Activated naive CD4-positive, alpha-beta T cell treated with anti-CD3 and anti-CD28 coated beads for 36 hours (primary cell): ENCODE data around the gene CAMK2D. TPM values are rescaled to one million over a fixed set of nuclear protein-coding genes. Genes with fewer than 3 reads are reported as not detected.

Experiments used
- CTCF ChIA-PET: fragments of 350-600 bp; sonication (Branson Sonifier 250); formaldehyde crosslinking; loops from one replicate; lab custom pipeline; 2021; ENCODE audit warnings: antibody characterized with exemption; lab: Charles Lee
- DNase-seq: peaks from one replicate; pipeline ENCODE4 v3.0.0-alpha.2; 2020
- H3K27ac Mint-ChIP-seq: one replicate; pipeline ENCODE4 v1.8.0; 2021; ENCODE audit warnings: mild to moderate bottlenecking, mixed read lengths
- H3K27me3 Mint-ChIP-seq: one replicate; pipeline ENCODE4 v1.8.0; 2021; ENCODE audit warnings: low read depth, mixed read lengths
- H3K36me3 Mint-ChIP-seq: one replicate; pipeline ENCODE4 v1.8.0; 2021; ENCODE audit warnings: low read depth, mixed read lengths
- H3K4me1 Mint-ChIP-seq: one replicate; pipeline ENCODE4 v1.8.0; 2021; ENCODE audit warnings: low read depth, mixed read lengths
- H3K4me3 Mint-ChIP-seq: one replicate; pipeline ENCODE4 v1.8.0; 2021; ENCODE audit warnings: mild to moderate bottlenecking, moderate library complexity, mixed read lengths
- H3K9me3 Mint-ChIP-seq: one replicate; pipeline ENCODE4 v1.8.0; 2021; ENCODE audit warnings: mixed read lengths
- intact Hi-C: fragments of 100-400 bp; cut with micrococcal nuclease; formaldehyde crosslinking; loops from one replicate; pipeline ENCODE4 v1.15.1; 2023
- total RNA-seq, 2 experiments: library from RNA; stranded (reverse); gene quantifications; one replicate each; pipeline ENCODE4 v1.2.3, GENCODE V29; 2021

The CAMK2D gene
- total RNA-seq, 2 experiments from 2014 or later = 75.7 to 78.3 TPM

GRCh38 chr4:113474017-113474416, 287.5 kb downstream of the CAMK2D start:
- H3K36me3 Mint-ChIP-seq = peaks cover 56% of the 10 kb centered on the region
- H3K27me3 Mint-ChIP-seq = no peaks in the 10 kb centered on the region
- H3K4me3 Mint-ChIP-seq = no peak overlapping the region
- intact Hi-C loops = loop anchor here (1.0 kb wide), 9 partner anchors 28 to 348 kb away; no protein-coding TSS in a partner anchor
- H3K9me3 Mint-ChIP-seq = peaks cover 11% of the 10 kb centered on the region
- peak; percentile 55 for DNase-seq
- CTCF ChIA-PET = no interaction called here
- peak overlapping the region; percentile 84 for H3K27ac Mint-ChIP-seq
- peaks cover 56% of the 10 kb centered on the region for H3K4me1 Mint-ChIP-seq

GRCh38 chr4:113472864-113473263, 288.7 kb downstream of the CAMK2D start:
- Mint-ChIP-seq H3K27ac (no peak overlapping the region), H3K4me3 (no peak overlapping the region), H3K4me1 (peaks cover 58% of the 10 kb centered on the region), H3K27me3 (no peaks in the 10 kb centered on the region), H3K36me3 (peaks cover 51% of the 10 kb centered on the region), H3K9me3 (peaks cover 10% of the 10 kb centered on the region)
- no peak for DNase-seq
- intact Hi-C loops = no loop called here
- CTCF ChIA-PET = no interaction called here

GRCh38 chr4:113471146-113471860, 290.2 kb downstream of the CAMK2D start:
- peaks cover 52% of the 10 kb centered on the region for H3K4me1 Mint-ChIP-seq
- CTCF ChIA-PET = no interaction called here
- H3K4me3 Mint-ChIP-seq = no peak overlapping the region
- H3K36me3 Mint-ChIP-seq = peaks cover 39% of the 10 kb centered on the region
- H3K27me3 Mint-ChIP-seq = no peaks in the 10 kb centered on the region
- no peak for DNase-seq
- intact Hi-C loops = no loop called here
- peaks cover 2% of the 10 kb centered on the region for H3K9me3 Mint-ChIP-seq
- H3K27ac Mint-ChIP-seq = no peak overlapping the region

- no peaks in the 10 kb centered on the region for H3K27me3 Mint-ChIP-seq
- peaks cover 37% of the 10 kb centered on the region for H3K36me3 Mint-ChIP-seq
- peaks cover 40% of the 10 kb centered on the region for H3K4me1 Mint-ChIP-seq
- no peak overlapping the region for H3K4me3 Mint-ChIP-seq
- DNase-seq = no peak
- H3K9me3 Mint-ChIP-seq = no peaks in the 10 kb centered on the region
- CTCF ChIA-PET = no interaction called here
- intact Hi-C loops = no loop called here
- no peak overlapping the region for H3K27ac Mint-ChIP-seq
These were observed 291.6 kb downstream of the CAMK2D start for GRCh38 chr4:113469926-113470325.

GRCh38 chr4:113469023-113469390, 292.5 kb downstream of the CAMK2D start:
- intact Hi-C loops = no loop called here
- no peak overlapping the region for H3K27ac Mint-ChIP-seq
- CTCF ChIA-PET = no interaction called here
- DNase-seq = no peak
- no peaks in the 10 kb centered on the region for H3K9me3 Mint-ChIP-seq
- H3K4me1 Mint-ChIP-seq = peaks cover 32% of the 10 kb centered on the region
- no peak overlapping the region for H3K4me3 Mint-ChIP-seq
- peaks cover 42% of the 10 kb centered on the region for H3K36me3 Mint-ChIP-seq
- H3K27me3 Mint-ChIP-seq = no peaks in the 10 kb centered on the region

- CTCF ChIA-PET = no interaction called here
These were observed 293.1 kb downstream of the CAMK2D start for GRCh38 chr4:113468165-113469022.

GRCh38 chr4:113467581-113467980, 294.0 kb downstream of the CAMK2D start:
- Mint-ChIP-seq H3K36me3 (peaks cover 40% of the 10 kb centered on the region), H3K4me3 (no peak overlapping the region), H3K27ac (no peak overlapping the region), H3K27me3 (no peaks in the 10 kb centered on the region), H3K9me3 (no peaks in the 10 kb centered on the region), H3K4me1 (peaks cover 26% of the 10 kb centered on the region)
- intact Hi-C loops = no loop called here
- CTCF ChIA-PET = interaction anchor here (1.1 kb wide), 1 partner anchor 113 kb away, joined by 3 read pairs; no protein-coding TSS in a partner anchor
- no peak for DNase-seq

More at GRCh38 chr4:113468165-113469022, 293.1 kb downstream of the CAMK2D start:
- no peaks in the 10 kb centered on the region for H3K27me3 Mint-ChIP-seq
- H3K4me3 Mint-ChIP-seq = no peak overlapping the region
- peak; percentile 56 for DNase-seq
- H3K36me3 Mint-ChIP-seq = peaks cover 42% of the 10 kb centered on the region
- no peaks in the 10 kb centered on the region for H3K9me3 Mint-ChIP-seq
- H3K27ac Mint-ChIP-seq = peak overlapping the region; percentile 26
- H3K4me1 Mint-ChIP-seq = peaks cover 31% of the 10 kb centered on the region
- intact Hi-C loops = loop anchor here (1.0 kb wide), 1 partner anchor 21 kb away; no protein-coding TSS in a partner anchor

- intact Hi-C loops = no loop called here
- no peak for DNase-seq
- Mint-ChIP-seq H3K4me1 (peaks cover 10% of the 10 kb centered on the region), H3K4me3 (no peak overlapping the region), H3K36me3 (peaks cover 36% of the 10 kb centered on the region), H3K27me3 (no peaks in the 10 kb centered on the region), H3K9me3 (no peaks in the 10 kb centered on the region), H3K27ac (no peak overlapping the region)
- CTCF ChIA-PET = no interaction called here
These were observed 299.3 kb downstream of the CAMK2D start for GRCh38 chr4:113462286-113462685.

GRCh38 chr4:113461281-113461680, 300.3 kb downstream of the CAMK2D start:
- DNase-seq = no peak
- Mint-ChIP-seq H3K27me3 (no peaks in the 10 kb centered on the region), H3K27ac (no peak overlapping the region), H3K36me3 (peaks cover 42% of the 10 kb centered on the region), H3K4me1 (peaks cover 10% of the 10 kb centered on the region), H3K9me3 (no peaks in the 10 kb centered on the region), H3K4me3 (no peak overlapping the region)
- intact Hi-C loops = no loop called here
- CTCF ChIA-PET = no interaction called here

GRCh38 chr4:113457886-113458285, 303.7 kb downstream of the CAMK2D start:
- peaks cover 21% of the 10 kb centered on the region for H3K4me1 Mint-ChIP-seq
- no peak overlapping the region for H3K27ac Mint-ChIP-seq
- H3K4me3 Mint-ChIP-seq = no peak overlapping the region
- DNase-seq = no peak
- intact Hi-C loops = no loop called here
- H3K36me3 Mint-ChIP-seq = peaks cover 46% of the 10 kb centered on the region
- no peaks in the 10 kb centered on the region for H3K9me3 Mint-ChIP-seq
- CTCF ChIA-PET = no interaction called here
- no peaks in the 10 kb centered on the region for H3K27me3 Mint-ChIP-seq

- H3K27ac Mint-ChIP-seq = no peak overlapping the region
- no peak for DNase-seq
- intact Hi-C loops = no loop called here
- H3K4me1 Mint-ChIP-seq = peaks cover 20% of the 10 kb centered on the region
- H3K36me3 Mint-ChIP-seq = peaks cover 45% of the 10 kb centered on the region
- H3K27me3 Mint-ChIP-seq = no peaks in the 10 kb centered on the region
- CTCF ChIA-PET = no interaction called here
- H3K9me3 Mint-ChIP-seq = no peaks in the 10 kb centered on the region
- no peak overlapping the region for H3K4me3 Mint-ChIP-seq
These were observed 304.4 kb downstream of the CAMK2D start for GRCh38 chr4:113457121-113457520.

GRCh38 chr4:113455061-113455460, 306.5 kb downstream of the CAMK2D start:
- Mint-ChIP-seq H3K4me3 (no peak overlapping the region), H3K9me3 (no peaks in the 10 kb centered on the region), H3K36me3 (peaks cover 43% of the 10 kb centered on the region), H3K27ac (no peak overlapping the region), H3K4me1 (peaks cover 12% of the 10 kb centered on the region), H3K27me3 (no peaks in the 10 kb centered on the region)
- CTCF ChIA-PET = no interaction called here
- no peak for DNase-seq
- intact Hi-C loops = no loop called here
